ENCODE measurements around the gene MINK1. TPM values are rescaled to one million over a fixed set of nuclear protein-coding genes. Genes with fewer than 3 reads are reported as not detected.

MINK1 gene
- total RNA-seq, 1 experiment from 2014 or later, result 105 TPM

DNA sequence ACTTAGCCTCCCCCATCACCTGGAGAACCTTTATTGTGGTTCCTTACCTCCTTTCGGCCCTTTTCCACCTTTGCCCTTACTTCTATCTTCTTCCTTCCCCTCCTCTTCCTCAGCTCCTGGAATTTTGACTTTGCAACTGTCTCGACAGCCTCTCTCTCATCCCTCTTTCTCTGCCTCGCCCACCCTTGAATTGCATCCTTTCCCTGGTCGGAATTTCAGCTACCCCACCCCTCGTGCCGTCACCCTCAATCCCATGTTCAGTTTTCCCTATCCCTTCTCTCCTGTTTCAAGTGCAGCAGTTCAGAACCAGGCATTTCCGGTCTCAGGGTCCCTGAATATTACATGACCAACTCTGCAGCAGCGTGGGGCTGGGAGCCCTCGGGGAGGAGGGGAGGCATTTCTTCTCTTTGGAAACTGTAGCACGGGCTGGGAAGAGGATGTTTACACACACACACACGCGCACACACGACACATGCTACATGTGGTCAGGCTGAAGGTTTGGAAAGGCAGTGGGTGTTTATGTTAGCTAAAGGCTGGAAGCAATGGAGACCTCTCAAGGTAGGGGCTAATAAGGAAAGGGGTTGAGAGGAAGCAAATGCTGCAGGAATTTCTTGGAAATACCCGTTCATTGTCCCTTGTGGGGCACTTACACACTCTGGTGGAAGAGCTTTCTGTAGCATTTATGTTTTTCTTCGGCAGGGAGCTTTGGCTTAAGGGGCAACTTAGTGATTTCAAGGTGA, 971 bp downstream of the MINK1 start:
- peaks cover 26% of the 10 kb centered on the region for H3K4me1 Mint-ChIP-seq
- ChIA-PET POLR2A (interaction anchor here (0.6 kb wide), 1 partner anchor 24 kb away, joined by 5 read pairs; no protein-coding TSS in a partner anchor), CTCF (interaction anchor here (0.7 kb wide), 2 partner anchors 24 to 75 kb away, joined by 3 to 4 read pairs; no protein-coding TSS in a partner anchor)
- TF ChIP-seq E2F4 (CRISPR knock-in tag; IDR thresholded peaks at IDR 0.05; ENCODE audit: borderline replicate concordance, low read depth) (no peak), GABPB1 (CRISPR knock-in tag; IDR thresholded peaks at IDR 0.05) (0 out of 2 replicates have a peak, but pooled peaks have one; percentile 24), ETV6 (CRISPR knock-in tag; IDR thresholded peaks at IDR 0.05) (0 out of 2 replicates have a peak, but pooled peaks have one; percentile 17), FOXK1 (CRISPR knock-in tag; IDR thresholded peaks at IDR 0.05) (0 out of 2 replicates have a peak, but pooled peaks have one; percentile 27)
- no peaks in the 10 kb centered on the region for H3K36me3 Mint-ChIP-seq
- H3K27me3 Mint-ChIP-seq (ENCODE audit: low read depth), result no peaks in the 10 kb centered on the region; the same call in 1 of the 2 replicates
- DNase-seq (ENCODE audit: low spot score), result no peak
- H3K9me3 Mint-ChIP-seq, result no peaks in the 10 kb centered on the region
- ATAC-seq, result peak; percentile 10; the same call in 1 of the 2 replicates
- H3K4me3 Mint-ChIP-seq, result peak overlapping the region; percentile 86
- peak overlapping the region; percentile 94 for H3K27ac Mint-ChIP-seq

DNA sequence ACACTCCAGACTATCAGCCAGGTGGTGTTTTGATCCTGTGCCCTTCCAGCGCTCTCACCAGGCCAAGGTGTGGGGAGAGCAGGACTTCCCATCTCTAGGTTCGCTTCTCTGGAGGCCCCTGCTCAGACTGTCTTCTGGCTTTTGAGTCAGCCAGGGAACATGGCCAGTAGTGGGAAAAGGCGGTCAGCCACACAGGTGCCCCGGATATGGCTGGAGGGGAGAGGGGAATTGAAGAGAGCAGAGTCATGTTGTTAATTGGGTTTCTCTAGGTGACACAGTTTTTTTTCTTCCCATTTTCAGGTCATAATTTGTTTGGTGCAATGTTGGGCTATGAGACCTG, 1.5 kb downstream of the MINK1 start:
- POLR2A ChIA-PET, result interaction anchor here (0.6 kb wide), 1 partner anchor 23 kb away, joined by 5 read pairs; no protein-coding TSS in a partner anchor
- CTCF ChIA-PET, result interaction anchor here (0.7 kb wide), 1 partner anchor 23 kb away, joined by 4 read pairs; no protein-coding TSS in a partner anchor
- Mint-ChIP-seq H3K27me3 (ENCODE audit: low read depth) (no peaks in the 10 kb centered on the region; the same call in 1 of the 2 replicates), H3K4me1 (peaks cover 30% of the 10 kb centered on the region), H3K4me3 (peak overlapping the region; percentile 86), H3K36me3 (no peaks in the 10 kb centered on the region), H3K27ac (no peak overlapping the region; the same call in 1 of the 2 replicates), H3K9me3 (no peaks in the 10 kb centered on the region)
- no peak for TF ChIP-seq EMX1 (CRISPR knock-in tag; IDR thresholded peaks at IDR 0.05)
- no peak for TF ChIP-seq ARID4B (CRISPR knock-in tag; IDR thresholded peaks at IDR 0.05; ENCODE audit: borderline replicate concordance)
- no peak for TF ChIP-seq ZBTB43 (CRISPR knock-in tag; IDR thresholded peaks at IDR 0.05)
- no peak for TF ChIP-seq RORB (CRISPR knock-in tag; IDR thresholded peaks at IDR 0.05)
- no peak for TF ChIP-seq ZNF423 (CRISPR knock-in tag; IDR thresholded peaks at IDR 0.05)
- no peak for TF ChIP-seq FOXJ3 (CRISPR knock-in tag; IDR thresholded peaks at IDR 0.05; ENCODE audit: borderline replicate concordance)
- TF ChIP-seq, protein P1, sequence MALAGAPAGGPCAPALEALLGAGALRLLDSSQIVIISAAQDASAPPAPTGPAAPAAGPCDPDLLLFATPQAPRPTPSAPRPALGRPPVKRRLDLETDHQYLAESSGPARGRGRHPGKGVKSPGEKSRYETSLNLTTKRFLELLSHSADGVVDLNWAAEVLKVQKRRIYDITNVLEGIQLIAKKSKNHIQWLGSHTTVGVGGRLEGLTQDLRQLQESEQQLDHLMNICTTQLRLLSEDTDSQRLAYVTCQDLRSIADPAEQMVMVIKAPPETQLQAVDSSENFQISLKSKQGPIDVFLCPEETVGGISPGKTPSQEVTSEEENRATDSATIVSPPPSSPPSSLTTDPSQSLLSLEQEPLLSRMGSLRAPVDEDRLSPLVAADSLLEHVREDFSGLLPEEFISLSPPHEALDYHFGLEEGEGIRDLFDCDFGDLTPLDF (CRISPR knock-in tag; IDR thresholded peaks at IDR 0.05), result no peak
- no peak for TF ChIP-seq ZBTB21 (CRISPR knock-in tag; IDR thresholded peaks at IDR 0.05; ENCODE audit: borderline replicate concordance)
- no peak for TF ChIP-seq MYBL2 (CRISPR knock-in tag; IDR thresholded peaks at IDR 0.05)
- TF ChIP-seq ZNF396 (CRISPR knock-in tag; IDR thresholded peaks at IDR 0.05; ENCODE audit: borderline replicate concordance), result no peak
- TF ChIP-seq USF2 (CRISPR knock-in tag; IDR thresholded peaks at IDR 0.05), result no peak
- TF ChIP-seq KAT7 (CRISPR knock-in tag; IDR thresholded peaks at IDR 0.05; ENCODE audit: borderline replicate concordance), result no peak
- no peak for TF ChIP-seq CREM (CRISPR knock-in tag; IDR thresholded peaks at IDR 0.05)
- TF ChIP-seq ERG (CRISPR knock-in tag; IDR thresholded peaks at IDR 0.05), result no peak
- TF ChIP-seq PRRX2 (CRISPR knock-in tag; IDR thresholded peaks at IDR 0.05), result no peak
- ATAC-seq (no peak), DNase-seq (ENCODE audit: low spot score) (no peak)

Data from WTC11 (cell line).